Esophagus squamous epithelium (tissue), 4 donors: ENCODE data around the gene RTF1.

ENCODE experiments used
- POLR2A ChIP-seq, 4 donors: fragments of 450-650 bp; IDR thresholded peaks; one replicate each; pipeline ENCODE4 v1.6.1; 2017; ENCODE audit warnings: antibody characterized with exemption in 4 of 4, mild to moderate bottlenecking in 4 of 4, moderate library complexity in 3 of 4
- TF ChIP-seq, protein P1 (sequence below), 6 experiments: fragments of 450-650 bp in 4 of 6; fragments of 200-600 bp in 2 of 6; sonication (generic) in 2 of 6; IDR thresholded peaks; one replicate each; pipeline ENCODE4 v1.5.1; 2016 to 2019; ENCODE audit warnings: antibody characterized with exemption in 6 of 6, mild to moderate bottlenecking in 4 of 6, moderate library complexity in 4 of 6

DNA sequence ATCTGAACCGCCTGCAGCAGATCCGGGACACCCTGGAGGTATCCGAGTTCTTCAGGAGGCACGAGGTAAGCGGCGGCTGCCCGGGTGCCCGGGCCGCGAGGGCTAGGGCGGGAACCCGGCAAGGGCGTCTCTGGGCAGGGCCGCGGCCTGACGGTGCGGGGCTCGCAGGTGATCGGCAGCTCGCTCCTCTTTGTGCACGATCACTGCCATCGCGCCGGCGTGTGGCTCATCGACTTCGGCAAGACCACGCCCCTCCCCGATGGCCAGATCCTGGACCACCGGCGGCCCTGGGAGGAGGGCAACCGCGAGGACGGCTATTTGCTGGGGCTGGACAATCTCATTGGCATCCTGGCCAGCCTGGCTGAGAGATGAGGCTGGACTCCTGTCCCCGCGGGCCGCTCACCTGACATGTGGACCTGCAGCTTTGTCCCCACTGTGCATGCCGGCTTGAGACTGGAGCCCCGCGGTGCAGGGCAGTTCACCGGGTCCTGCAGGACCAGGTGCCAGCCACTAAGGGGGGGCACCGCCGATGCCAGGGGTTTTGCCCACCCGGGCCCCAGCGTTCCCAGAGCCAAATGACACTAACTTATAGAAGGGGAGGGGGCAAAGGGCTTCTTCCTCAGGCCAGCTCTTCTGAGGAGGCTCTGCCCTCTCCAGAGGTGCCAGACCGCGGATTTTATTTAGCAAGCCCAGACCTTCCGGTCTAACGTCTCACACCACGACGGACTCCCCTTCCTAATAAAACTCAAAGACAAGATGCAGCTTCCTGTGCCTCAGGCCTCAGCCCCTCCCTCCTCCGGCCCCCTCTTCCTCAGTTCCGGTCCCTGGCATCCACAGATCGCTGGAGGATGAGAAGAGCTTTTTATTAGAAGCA lies 86.1 kb downstream of the RTF1 start:
- TF ChIP-seq, protein P1, sequence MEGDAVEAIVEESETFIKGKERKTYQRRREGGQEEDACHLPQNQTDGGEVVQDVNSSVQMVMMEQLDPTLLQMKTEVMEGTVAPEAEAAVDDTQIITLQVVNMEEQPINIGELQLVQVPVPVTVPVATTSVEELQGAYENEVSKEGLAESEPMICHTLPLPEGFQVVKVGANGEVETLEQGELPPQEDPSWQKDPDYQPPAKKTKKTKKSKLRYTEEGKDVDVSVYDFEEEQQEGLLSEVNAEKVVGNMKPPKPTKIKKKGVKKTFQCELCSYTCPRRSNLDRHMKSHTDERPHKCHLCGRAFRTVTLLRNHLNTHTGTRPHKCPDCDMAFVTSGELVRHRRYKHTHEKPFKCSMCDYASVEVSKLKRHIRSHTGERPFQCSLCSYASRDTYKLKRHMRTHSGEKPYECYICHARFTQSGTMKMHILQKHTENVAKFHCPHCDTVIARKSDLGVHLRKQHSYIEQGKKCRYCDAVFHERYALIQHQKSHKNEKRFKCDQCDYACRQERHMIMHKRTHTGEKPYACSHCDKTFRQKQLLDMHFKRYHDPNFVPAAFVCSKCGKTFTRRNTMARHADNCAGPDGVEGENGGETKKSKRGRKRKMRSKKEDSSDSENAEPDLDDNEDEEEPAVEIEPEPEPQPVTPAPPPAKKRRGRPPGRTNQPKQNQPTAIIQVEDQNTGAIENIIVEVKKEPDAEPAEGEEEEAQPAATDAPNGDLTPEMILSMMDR (IDR thresholded peaks at IDR 0.05) = no peak
- no peak for TF ChIP-seq POLR2A (IDR thresholded peaks at IDR 0.05)
